Activated T-helper 1 cell treated with anti-CD3 and anti-CD28 coated beads, Interleukin-12 subunit alpha, Interleukin-12 subunit beta, Interleukin-2, Interleukin-4 antibody, amounts not matched to agents 30 ng/mL and 10 ng/mL and 1 ng/mL, durations not matched to agents 14 hours and 24 hours and 36 hours (primary cell): ENCODE results near the gene TPP2. TPM values are rescaled to one million over a fixed set of nuclear protein-coding genes. Genes with fewer than 3 reads are reported as not detected.
A peak's percentile ranks its signal among the peaks of the same experiment; 100 is the strongest.

Experiments
- DNase-seq: peaks from one replicate; pipeline ENCODE4 v3.0.0; 2021; ENCODE audit warnings: low spot score
- H3K27ac Mint-ChIP-seq: one replicate; pipeline ENCODE4 v1.8.0; 2021; ENCODE audit warnings: mild to moderate bottlenecking, mixed read lengths
- H3K27me3 Mint-ChIP-seq: one replicate; pipeline ENCODE4 v1.8.0; 2022; ENCODE audit warnings: mild to moderate bottlenecking, moderate library complexity, mixed read lengths; ENCODE audit not compliant: insufficient read depth
- H3K36me3 Mint-ChIP-seq: one replicate; pipeline ENCODE4 v1.8.0; 2021; ENCODE audit warnings: low read depth, mixed read lengths
- H3K4me1 Mint-ChIP-seq: one replicate; pipeline ENCODE4 v1.8.0; 2021; ENCODE audit warnings: low read depth, mixed read lengths
- H3K4me3 Mint-ChIP-seq: one replicate; pipeline ENCODE4 v1.8.0; 2021; ENCODE audit warnings: mild to moderate bottlenecking, moderate library complexity, mixed read lengths
- H3K9me3 Mint-ChIP-seq: one replicate; pipeline ENCODE4 v1.8.0; 2021; ENCODE audit warnings: mixed read lengths
- intact Hi-C: fragments of 100-400 bp; cut with micrococcal nuclease; formaldehyde crosslinking; loops from one replicate; pipeline ENCODE4 v1.15.1; 2024
- total RNA-seq: library from RNA; stranded (reverse); gene quantifications from 2 replicates; pipeline ENCODE4 v1.2.3, GENCODE V29; 2022

The TPP2 gene
- total RNA-seq, 1 donor from 2014 or later, result 77.0 TPM

GRCh38 chr13:102606537-102607309 is 9.9 kb downstream of the TPP2 start:
- DNase-seq, result no peak
- H3K4me1 Mint-ChIP-seq, result peaks cover 63% of the 10 kb centered on the region
- no peak overlapping the region for H3K27ac Mint-ChIP-seq
- H3K27me3 Mint-ChIP-seq, result no peaks in the 10 kb centered on the region
- H3K36me3 Mint-ChIP-seq, result peaks cover 60% of the 10 kb centered on the region
- intact Hi-C loops, result no loop called here
- H3K9me3 Mint-ChIP-seq, result no peaks in the 10 kb centered on the region
- H3K4me3 Mint-ChIP-seq, result no peak overlapping the region

GRCh38 chr13:102608974-102609373 is 12.2 kb downstream of the TPP2 start:
- H3K27ac Mint-ChIP-seq, result peak overlapping the region; percentile 89
- intact Hi-C loops, result loop anchor here (1.0 to 2.0 kb wide), 2 partner anchors 13 to 16 kb away; partner anchors contain the start of gene TPP2

GRCh38 chr13:102609696-102610095 is 12.9 kb downstream of the TPP2 start:
- Mint-ChIP-seq H3K9me3 (no peaks in the 10 kb centered on the region), H3K27ac (peak overlapping the region; percentile 83), H3K4me3 (peak overlapping the region; percentile 35), H3K27me3 (no peaks in the 10 kb centered on the region), H3K36me3 (peaks cover 50% of the 10 kb centered on the region), H3K4me1 (peaks cover 42% of the 10 kb centered on the region)
- DNase-seq, result no peak
- intact Hi-C loops, result loop anchor here (1.0 to 2.0 kb wide), 2 partner anchors 13 to 17 kb away; partner anchors contain the start of gene TPP2

More at GRCh38 chr13:102608974-102609373, 12.2 kb downstream of the TPP2 start:
- peaks cover 49% of the 10 kb centered on the region for H3K4me1 Mint-ChIP-seq
- no peaks in the 10 kb centered on the region for H3K27me3 Mint-ChIP-seq
- no peak for DNase-seq
- H3K9me3 Mint-ChIP-seq, result no peaks in the 10 kb centered on the region
- H3K4me3 Mint-ChIP-seq, result peak overlapping the region; percentile 49
- peaks cover 48% of the 10 kb centered on the region for H3K36me3 Mint-ChIP-seq

GRCh38 chr13:102610296-102610895 is 13.6 kb downstream of the TPP2 start:
- Mint-ChIP-seq H3K4me1 (peaks cover 35% of the 10 kb centered on the region), H3K36me3 (peaks cover 44% of the 10 kb centered on the region), H3K27ac (no peak overlapping the region), H3K4me3 (no peak overlapping the region), H3K27me3 (no peaks in the 10 kb centered on the region), H3K9me3 (no peaks in the 10 kb centered on the region)
- DNase-seq, result no peak
- intact Hi-C loops, result no loop called here

GRCh38 chr13:102617697-102618350 is 21.0 kb downstream of the TPP2 start:
- intact Hi-C loops, result no loop called here
- H3K4me1 Mint-ChIP-seq, result peaks cover 6% of the 10 kb centered on the region
- H3K27me3 Mint-ChIP-seq, result no peaks in the 10 kb centered on the region
- no peaks in the 10 kb centered on the region for H3K9me3 Mint-ChIP-seq
- H3K36me3 Mint-ChIP-seq, result peaks cover 44% of the 10 kb centered on the region
- DNase-seq, result no peak
- no peak overlapping the region for H3K4me3 Mint-ChIP-seq
- no peak overlapping the region for H3K27ac Mint-ChIP-seq

GRCh38 chr13:102620516-102620915 is 23.7 kb downstream of the TPP2 start:
- peak overlapping the region; percentile 21 for H3K27ac Mint-ChIP-seq
- H3K9me3 Mint-ChIP-seq, result no peaks in the 10 kb centered on the region
- no peak overlapping the region for H3K4me3 Mint-ChIP-seq
- H3K4me1 Mint-ChIP-seq, result peaks cover 1% of the 10 kb centered on the region
- DNase-seq, result no peak
- intact Hi-C loops, result no loop called here
- H3K36me3 Mint-ChIP-seq, result peaks cover 38% of the 10 kb centered on the region
- H3K27me3 Mint-ChIP-seq, result no peaks in the 10 kb centered on the region

GRCh38 chr13:102626928-102627327 is 30.1 kb downstream of the TPP2 start:
- Mint-ChIP-seq H3K4me1 (peaks cover 8% of the 10 kb centered on the region), H3K27me3 (no peaks in the 10 kb centered on the region), H3K36me3 (peaks cover 31% of the 10 kb centered on the region), H3K9me3 (no peaks in the 10 kb centered on the region), H3K4me3 (no peak overlapping the region), H3K27ac (no peak overlapping the region)
- intact Hi-C loops, result no loop called here
- DNase-seq, result no peak

- no peak for DNase-seq
- no peak overlapping the region for H3K4me3 Mint-ChIP-seq
- peak overlapping the region; percentile 4 for H3K27ac Mint-ChIP-seq
- peaks cover 31% of the 10 kb centered on the region for H3K36me3 Mint-ChIP-seq
- H3K4me1 Mint-ChIP-seq, result peaks cover 8% of the 10 kb centered on the region
- H3K9me3 Mint-ChIP-seq, result no peaks in the 10 kb centered on the region
- intact Hi-C loops, result no loop called here
- H3K27me3 Mint-ChIP-seq, result no peaks in the 10 kb centered on the region
Observed at GRCh38 chr13:102628559-102628958, 31.8 kb downstream of the TPP2 start.

GRCh38 chr13:102631198-102631597 is 34.4 kb downstream of the TPP2 start:
- intact Hi-C loops, result no loop called here
- Mint-ChIP-seq H3K36me3 (peaks cover 49% of the 10 kb centered on the region), H3K9me3 (no peaks in the 10 kb centered on the region), H3K27ac (no peak overlapping the region), H3K4me3 (no peak overlapping the region), H3K4me1 (peaks cover under 1% of the 10 kb centered on the region), H3K27me3 (no peaks in the 10 kb centered on the region)
- no peak for DNase-seq

- peaks cover 65% of the 10 kb centered on the region for H3K36me3 Mint-ChIP-seq
- DNase-seq, result no peak
- no peaks in the 10 kb centered on the region for H3K27me3 Mint-ChIP-seq
- no peaks in the 10 kb centered on the region for H3K4me1 Mint-ChIP-seq
- no peak overlapping the region for H3K4me3 Mint-ChIP-seq
- H3K27ac Mint-ChIP-seq, result no peak overlapping the region
- no peaks in the 10 kb centered on the region for H3K9me3 Mint-ChIP-seq
- intact Hi-C loops, result no loop called here
Observed at GRCh38 chr13:102638741-102639140, 42.0 kb downstream of the TPP2 start.

- no peak for DNase-seq
- Mint-ChIP-seq H3K27ac (no peak overlapping the region), H3K27me3 (no peaks in the 10 kb centered on the region), H3K4me3 (no peak overlapping the region), H3K9me3 (no peaks in the 10 kb centered on the region), H3K4me1 (no peaks in the 10 kb centered on the region), H3K36me3 (peaks cover 55% of the 10 kb centered on the region)
- intact Hi-C loops, result no loop called here
Observed at GRCh38 chr13:102642029-102642428, 45.2 kb downstream of the TPP2 start.

- H3K27me3 Mint-ChIP-seq, result no peaks in the 10 kb centered on the region
- intact Hi-C loops, result no loop called here
- peaks cover 54% of the 10 kb centered on the region for H3K36me3 Mint-ChIP-seq
- no peak for DNase-seq
- no peak overlapping the region for H3K27ac Mint-ChIP-seq
- H3K9me3 Mint-ChIP-seq, result no peaks in the 10 kb centered on the region
- H3K4me3 Mint-ChIP-seq, result no peak overlapping the region
- no peaks in the 10 kb centered on the region for H3K4me1 Mint-ChIP-seq
Observed at GRCh38 chr13:102642475-102642874, 45.7 kb downstream of the TPP2 start.

GRCh38 chr13:102643656-102644055 is 46.9 kb downstream of the TPP2 start:
- peaks cover 5% of the 10 kb centered on the region for H3K4me1 Mint-ChIP-seq
- no peak overlapping the region for H3K4me3 Mint-ChIP-seq
- DNase-seq, result no peak
- H3K9me3 Mint-ChIP-seq, result no peaks in the 10 kb centered on the region
- H3K27me3 Mint-ChIP-seq, result no peaks in the 10 kb centered on the region
- peaks cover 52% of the 10 kb centered on the region for H3K36me3 Mint-ChIP-seq
- intact Hi-C loops, result no loop called here
- peak overlapping the region; percentile 9 for H3K27ac Mint-ChIP-seq
